Activated CD4-positive, alpha-beta T cell treated with anti-CD3 and anti-CD28 coated beads, Interleukin-2, Interleukin-4, amounts not matched to agents 100 ng/mL and 50 ng/mL, durations not matched to agents 16 hours and 8 hours (primary cell): ENCODE results near the gene MYO1G.

Source experiments
- DNase-seq: peaks from one replicate; pipeline ENCODE4 v3.0.0-alpha.2; 2020; ENCODE audit warnings: low spot score

MYO1G gene

DNA sequence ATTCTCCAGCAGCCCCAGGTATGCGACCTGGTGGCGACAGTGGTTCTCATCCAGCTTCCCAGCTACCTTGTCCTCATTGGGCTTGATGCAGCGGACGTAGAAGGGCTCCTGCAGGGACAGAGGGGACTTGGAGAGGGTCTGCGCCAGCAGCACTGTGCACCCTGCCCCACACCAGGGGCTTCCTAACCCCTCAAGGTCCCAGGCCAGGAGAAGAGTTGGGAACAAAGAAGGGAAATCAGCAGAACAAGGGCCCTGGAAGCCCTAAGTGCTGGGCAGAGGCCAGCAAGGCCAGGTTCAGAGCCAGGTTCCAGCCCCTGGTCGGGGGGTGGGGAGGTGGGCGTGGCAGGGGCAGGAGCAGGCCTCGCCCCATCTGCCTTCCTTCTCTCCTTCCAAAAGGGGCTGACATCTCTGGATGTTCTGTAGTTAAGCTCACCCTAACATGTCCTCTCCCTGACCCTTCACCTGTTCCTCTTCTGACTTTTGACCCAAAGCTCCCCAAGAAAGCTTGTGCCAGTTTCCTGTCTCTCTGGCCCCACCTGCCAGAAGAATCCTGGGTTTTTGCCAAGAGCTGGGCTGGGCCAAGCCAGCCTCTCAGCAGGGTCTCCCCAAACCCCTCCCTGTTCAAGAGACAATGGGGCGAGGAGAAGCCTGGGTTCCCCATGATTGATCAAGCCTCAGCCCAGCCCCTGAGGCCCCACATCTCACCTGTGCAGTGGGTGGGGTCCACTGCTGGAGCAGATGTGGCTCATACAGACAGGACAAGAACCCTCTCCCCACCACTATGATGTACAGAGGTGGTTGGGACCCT lies 11.9 kb downstream of the MYO1G start:
- no peak for DNase-seq

DNA sequence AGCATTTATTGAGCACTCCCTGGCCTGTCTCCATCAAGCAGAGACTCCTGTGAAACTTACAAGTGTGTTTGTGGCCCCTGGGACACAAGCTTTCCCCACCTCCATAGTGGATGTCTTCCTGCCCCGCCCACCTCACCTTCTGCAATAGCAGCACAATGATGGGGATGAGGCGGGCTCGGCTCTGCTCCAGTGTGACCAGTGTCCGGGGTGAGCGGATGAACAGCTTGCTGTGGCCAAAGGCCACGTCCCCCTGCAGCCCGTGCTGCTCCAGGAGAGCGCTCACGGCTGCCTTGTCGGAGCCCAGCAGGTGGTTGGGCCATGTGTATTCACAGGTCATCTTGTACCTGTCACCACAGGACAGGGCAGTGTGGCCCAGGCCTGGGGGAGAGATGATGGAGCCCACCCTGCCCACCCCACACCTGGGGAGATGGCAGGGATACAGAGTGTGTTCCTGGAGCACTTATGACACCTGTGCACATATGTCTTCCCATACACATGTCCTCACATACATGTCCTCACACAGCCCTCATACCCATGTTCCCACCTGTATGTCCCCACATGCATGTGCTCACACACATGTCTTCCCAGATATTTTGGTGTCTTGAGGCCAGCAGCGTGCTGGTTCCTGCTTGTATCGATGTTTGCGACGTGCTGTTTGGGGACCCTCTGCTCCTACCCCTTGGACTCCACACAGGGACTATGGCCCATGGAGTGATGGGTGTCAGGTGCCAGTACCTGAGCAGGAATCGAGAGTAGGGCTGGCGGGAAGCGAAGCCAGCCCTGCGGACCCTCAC lies 12.7 kb downstream of the MYO1G start:
- no peak for DNase-seq

DNA sequence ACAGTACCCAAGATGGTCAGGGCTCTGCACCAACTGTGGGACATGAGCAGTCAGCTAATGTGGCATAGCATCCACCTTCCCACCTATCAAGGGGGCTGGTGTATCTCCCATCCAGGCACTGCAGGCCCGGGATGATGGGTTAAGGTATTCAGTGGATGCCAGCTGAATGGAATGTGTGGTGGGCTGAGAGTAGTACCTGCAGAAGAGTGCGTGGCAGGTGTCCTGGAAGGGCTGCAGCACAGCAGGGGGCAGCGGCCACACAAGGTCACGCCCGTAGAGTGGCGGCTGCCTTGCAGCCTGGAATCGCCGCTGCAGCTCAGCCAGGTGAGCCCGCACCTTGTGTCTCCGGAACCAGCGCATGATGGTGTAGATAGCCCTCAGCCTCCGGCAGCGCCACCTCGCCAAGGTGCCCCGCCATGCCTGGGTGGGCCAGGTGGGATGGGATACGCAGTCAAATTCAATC lies 13.3 kb downstream of the MYO1G start:
- DNase-seq = no peak

DNA sequence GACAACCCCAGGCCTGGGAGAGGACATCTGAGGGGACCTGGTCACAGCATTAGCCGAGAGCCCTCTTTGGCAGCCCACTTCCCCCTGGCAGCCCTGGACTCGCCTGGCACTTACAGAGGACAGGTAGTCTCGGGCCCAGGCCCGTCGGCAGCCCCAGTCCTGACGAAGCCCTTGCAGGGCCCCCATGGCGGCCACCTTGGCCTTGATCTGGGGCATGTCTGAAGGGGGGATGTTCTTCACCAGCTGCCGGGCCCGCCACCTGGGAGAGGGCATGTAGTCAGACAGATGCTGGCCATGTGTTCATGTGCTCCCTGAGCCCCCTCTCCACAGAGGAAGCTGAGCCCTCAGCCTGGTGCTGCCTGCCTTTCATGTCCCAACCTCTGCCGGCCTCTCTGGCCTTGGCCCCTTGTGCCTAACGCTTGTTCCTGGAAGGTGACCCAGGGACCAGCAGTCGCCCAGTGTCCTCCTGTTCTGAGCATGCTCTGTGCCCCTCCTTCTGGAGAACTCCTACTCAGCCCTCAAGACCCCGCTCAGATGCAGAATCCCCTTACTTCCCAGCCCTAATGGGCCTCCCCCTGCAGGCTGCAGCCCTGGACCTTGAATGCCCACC lies 13.9 kb downstream of the MYO1G start:
- DNase-seq = no peak

DNA sequence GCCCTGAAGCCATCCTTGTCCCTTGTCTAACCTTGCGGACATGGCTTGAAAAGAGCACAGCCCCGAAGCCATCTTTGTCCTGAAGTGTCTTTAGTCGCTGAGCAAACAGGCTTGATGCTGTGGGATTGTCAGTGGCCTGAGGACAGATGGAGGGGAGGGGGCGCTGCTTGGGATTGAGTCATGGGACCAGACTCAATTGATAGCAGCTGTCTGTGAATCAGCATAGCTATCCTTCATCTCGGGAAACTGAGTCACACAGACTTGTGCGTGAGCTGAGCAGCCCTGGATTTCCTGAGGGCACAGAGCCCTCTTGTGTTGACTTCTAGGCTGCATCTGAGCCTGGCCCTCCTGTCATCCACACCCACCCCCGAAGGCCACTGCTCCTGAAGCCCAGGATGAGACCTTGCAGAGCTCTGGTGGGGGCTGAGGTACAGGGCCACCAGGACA lies 14.4 kb downstream of the MYO1G start:
- DNase-seq = no peak

DNA sequence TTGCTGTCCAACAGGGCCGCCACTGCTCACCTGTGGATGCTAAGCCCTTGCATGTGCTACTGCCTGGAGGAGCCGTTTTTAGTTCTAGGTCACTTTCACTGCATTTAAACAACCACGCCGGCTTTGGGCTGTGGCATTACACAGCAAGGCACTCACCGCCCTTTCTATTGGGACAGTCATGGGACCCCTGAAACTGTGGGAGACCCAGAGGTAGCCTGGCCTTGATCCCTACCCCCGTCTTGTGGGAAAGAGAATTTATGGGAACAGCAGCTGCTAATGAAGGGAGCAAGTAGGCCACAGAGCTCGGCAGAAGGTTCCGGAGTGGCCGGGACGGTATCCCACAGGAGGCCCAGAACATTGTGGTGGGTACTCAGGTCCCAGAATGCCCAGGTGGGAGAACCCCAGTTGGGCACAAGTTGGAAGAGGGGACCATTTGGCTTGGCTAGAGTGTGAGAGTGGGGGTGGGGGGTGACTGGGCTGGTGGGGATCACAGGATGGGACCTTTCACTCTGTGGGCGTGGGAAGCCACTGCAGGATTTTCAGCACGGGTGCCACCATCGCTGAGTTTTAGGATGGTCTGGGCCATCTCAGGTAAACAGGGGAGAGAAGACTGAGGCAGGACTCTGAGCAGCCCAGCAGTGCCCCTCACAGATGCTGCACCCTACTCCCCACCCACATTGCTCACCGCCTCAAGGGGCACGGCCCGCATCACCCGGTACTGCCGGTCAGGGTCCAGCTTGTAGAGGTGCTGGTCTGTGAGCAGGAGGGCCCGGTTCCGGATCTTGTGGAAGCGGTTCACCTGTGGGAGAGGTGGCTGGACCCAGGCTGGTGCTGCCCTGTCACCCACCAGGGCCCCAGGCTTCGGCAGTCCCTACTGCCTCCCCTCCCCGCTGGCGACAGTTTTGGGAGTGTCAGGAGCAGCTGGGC lies 15.2 kb downstream of the MYO1G start:
- no peak for DNase-seq

DNA sequence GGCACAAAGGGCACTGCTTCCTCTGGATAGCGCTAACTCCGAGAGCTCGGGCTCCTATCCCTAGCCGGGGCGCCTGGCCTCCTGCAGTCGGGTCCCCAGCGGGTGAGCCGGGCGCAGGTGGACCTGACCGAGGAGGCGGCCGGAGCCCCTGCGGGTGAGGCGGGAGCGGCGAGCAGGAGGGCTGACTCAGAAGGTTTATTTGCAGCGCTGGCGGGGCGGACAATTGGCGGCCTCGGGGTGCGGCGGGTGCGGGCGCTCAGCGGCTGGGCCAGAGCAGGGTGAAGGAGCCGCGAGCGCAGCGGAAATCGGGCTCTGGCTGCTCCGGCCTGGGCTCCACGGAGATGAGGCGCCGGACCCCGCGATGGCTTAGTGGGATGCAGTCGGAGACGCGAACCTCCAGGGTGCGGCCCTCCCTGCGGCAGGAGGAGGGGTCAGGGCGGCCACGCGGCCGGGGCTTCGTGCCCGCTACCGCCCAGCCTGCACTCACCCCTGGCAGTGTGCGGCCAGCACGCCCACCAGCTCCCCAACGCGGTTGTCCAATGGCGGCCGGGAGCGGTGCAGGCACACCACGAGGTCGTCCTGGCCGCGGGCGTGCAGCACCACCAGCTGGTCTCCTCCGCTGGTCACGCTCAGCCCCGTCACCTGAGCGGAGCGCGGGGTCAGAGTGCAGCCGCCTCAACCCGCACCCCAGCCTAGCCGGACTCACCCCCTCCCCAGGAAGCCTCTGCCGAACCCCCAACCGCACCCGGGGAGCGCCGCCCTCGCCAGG lies 16.1 kb downstream of the MYO1G start:
- DNase-seq = no peak

DNA sequence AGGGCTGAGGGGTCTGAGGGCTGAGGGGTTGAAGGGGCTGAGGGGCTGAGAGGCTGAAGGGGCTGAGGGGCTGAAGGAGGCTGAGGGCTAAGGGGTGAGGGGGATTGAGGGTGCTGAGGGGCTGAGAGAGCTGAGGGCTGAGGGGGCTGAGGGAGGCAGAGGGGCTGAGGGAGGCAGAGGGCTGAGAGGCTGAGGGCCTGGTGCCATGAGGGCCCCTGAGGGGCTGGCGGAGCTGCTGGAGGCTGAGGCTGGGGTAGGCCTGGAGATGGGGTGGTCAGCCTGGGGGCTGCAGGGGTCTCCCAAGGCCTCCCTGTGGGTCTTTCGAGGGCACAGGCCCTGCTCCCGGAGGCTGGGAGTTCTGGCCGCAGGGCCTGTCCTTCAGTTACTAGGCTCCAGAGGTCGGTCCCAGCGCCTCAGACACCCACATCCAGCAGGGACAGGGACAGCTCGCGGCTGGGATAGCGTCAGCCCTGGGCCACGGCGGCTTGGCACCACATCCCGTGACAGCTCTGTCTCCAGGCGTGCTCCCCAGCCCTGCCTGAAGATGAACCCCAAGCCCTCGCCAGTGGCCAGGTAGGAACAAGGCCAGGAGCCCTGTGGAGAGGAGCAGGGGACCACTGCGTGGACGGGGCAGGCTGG lies 16.9 kb downstream of the MYO1G start:
- no peak for DNase-seq

DNA sequence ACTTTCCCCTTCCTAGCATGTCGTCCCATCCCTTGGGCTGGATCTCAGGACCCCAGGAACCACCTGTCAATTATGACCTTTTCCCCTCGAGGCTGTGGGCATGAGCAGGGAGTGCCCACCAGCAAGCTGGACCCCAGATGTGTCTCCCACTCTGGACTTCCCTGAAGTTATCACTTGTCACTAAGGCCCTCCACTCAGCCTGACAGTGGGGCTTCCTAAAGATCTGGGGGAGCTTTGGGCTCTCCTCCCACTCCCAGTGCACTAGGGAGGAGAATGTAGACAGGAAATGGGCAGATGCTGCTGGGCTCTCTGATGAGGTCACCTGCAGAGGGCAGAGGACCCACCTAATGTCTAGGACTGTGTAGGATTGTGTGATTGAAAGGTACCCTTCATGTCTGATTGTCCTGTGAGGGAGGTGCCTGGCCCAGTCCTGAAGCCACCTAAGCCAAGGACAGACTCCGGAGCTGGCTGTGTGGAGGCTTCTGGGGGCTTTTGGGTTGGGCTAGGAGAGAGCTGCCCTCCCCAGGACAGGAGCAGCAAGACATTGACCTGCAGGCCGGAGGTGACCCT lies 18.7 kb downstream of the MYO1G start:
- no peak for DNase-seq

DNA sequence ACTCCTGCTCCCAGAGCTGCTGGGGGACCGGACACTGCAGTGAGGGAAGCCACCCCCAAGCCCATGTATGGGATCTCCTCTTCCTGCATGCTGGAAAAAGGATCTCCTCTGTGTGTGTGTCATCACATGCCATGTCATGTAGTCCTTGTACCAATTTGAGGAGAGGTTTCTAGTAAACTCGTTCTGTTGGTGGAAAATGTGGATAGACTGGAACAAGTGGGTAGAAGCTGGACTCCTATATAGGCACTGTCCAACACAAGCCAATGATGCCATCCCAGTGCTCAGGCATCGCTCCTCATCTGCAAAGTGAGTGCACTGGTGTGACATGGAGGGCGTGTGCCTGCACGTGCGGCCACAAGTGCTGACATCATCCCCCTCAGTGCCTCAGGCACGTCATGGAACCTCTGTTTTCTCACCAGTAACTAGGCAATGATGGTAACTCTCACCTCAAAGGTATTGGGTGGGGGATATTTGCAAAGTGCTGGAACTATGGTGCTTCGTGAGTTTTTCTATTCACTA lies 19.3 kb downstream of the MYO1G start:
- no peak for DNase-seq

DNA sequence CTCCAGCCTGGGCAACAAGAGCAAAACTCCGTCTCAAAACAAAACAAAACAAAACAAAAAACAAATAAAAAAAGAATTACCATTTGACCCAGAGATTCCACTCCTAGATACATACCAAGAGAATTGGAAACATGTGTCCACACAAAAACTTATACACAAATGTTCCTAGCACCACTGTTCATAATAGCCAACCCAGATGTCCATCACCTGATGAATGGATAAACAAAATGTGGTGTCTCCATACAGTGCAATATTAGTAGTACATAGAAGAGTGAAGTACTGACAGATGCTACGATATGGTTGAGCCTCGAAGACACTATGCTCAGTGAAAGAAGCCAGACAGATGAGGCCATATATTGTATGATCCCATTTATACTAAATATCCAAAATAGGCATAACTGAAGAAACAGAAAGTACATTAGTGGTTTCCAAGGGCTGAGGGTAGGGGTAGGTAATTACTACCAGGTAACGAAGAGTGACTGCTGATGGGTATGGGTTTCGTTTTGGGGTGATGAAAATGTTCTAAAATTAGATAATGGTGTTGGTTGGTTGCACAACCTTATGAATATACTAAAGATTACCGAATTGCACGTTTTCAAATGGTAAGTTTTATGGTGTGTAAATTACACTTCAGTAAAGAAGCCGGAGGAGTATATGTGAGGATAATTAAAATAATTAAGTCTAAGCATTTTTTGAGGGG lies 20.0 kb downstream of the MYO1G start:
- no peak for DNase-seq

DNA sequence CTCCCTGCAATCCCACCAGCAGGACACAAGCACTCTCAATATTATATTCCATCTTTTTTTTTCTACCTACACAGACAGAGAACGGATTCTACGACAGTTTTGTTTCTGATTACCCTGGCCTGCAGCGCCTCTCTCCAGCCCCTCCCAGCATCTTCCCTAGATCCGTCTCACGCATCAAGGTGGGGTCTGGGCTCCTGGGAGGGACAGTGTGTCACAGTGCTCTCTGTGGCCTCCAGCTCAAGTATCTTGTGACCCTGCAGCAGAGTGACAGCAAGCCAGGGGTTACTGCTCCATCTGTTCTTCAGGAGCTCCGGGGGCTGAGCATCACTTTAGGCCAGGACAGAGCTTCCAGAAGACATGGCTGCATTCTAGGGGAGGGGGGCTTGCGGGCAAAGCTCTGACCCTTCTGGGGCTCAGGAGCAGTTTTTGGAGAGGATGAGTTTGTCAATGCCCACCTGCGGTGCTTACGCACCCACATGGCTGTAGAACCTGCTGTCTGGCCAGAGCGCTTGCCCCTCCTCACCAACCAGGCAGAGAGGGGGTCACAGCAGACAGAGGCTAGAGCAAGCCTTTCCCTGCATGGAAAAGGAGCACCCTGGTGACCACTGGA lies 22.6 kb downstream of the MYO1G start:
- no peak for DNase-seq

DNA sequence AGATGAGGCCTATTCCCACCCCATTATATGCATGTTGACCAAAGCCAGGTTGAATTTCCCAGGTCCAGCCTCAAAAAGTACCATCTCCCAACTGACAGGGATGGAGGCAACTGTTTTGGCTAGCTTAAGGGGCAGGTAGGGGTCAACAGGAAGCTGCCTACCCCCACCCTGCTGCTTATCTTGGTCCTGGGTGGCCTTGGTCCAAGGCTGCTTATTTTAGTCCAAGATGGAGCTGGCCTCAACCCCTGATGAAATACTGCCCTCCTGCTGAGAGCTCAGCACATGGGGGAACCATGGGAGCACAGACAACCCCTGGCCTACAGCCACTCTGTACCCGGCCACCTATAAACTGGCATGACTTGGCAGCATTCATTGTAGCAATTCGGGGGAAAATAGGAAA lies 23.1 kb downstream of the MYO1G start:
- no peak for DNase-seq

DNA sequence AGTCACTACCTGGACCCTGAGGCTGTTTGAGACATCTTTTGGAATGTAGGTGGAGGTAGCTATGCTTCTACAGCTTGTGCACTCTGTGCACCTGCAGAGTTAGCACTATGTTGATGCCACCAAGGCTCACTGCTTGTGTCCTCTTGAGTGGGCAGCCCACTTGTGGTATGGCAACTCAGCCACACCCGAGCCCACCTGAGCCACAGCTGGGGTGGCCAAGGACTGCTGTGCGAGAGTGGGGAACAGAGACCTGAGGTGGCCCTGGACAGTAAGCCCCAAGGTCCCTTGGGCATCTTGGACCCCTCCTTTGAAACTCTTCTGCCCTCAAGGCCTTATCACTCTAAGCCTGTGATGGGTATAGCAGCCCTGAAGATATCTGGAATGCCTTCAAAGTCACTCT lies 25.7 kb downstream of the MYO1G start:
- DNase-seq = no peak

DNA sequence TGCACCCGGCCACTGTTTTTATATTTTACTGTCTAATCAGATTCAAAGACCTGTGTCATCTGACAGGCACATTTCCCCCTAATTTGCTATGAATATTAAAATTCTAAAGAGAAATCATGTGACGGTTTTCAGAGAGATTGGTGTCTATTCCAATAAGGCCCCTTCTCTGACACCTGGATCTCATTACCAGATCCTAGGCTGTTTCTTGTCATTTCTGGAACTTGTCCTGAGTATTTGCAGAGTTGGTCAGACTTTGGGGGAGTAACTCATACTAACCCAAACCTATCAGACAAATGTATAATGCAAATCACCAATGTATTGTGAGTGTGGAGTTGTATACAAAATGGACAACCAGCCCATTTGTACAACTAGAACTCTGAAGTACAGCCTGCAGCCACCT lies 29.5 kb downstream of the MYO1G start:
- no peak for DNase-seq

DNA sequence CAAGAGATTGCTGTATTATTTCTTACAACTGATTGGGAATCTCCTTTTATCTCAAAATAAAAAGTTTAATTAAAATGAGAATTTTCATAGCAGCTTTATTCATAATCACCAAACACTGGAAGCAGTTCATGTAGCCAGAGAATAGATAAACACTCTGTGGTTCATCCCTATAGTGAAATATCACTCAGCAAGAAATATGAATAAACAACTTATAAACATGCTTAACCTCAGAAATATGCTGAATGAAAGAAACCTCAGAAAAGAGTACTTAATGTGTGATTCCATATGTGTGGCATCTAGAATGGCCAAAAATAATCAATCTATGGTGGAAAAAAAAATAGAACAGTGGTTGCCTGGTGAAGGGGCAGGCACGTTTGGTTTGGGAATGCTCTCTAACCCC lies 33.3 kb downstream of the MYO1G start:
- DNase-seq = no peak

DNA sequence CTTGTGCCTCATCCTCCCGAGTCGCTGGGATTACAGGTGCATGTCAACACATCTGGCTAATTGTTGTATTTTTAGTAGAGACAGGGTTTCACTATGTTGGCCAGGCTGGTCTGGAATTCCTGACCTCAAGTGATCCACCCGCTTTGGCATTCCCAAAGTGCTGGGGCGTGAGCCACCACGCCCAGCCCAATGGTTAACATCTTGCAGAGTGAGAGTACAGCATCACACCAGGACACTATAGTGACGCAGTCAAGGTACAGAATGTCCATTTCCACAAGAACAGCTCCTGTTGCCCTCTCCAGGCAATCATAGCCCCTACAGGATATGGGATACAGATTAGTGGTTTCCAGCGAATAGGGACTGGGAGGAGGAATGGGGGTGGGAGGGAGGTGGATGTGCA lies 34.0 kb downstream of the MYO1G start:
- DNase-seq = no peak

DNA sequence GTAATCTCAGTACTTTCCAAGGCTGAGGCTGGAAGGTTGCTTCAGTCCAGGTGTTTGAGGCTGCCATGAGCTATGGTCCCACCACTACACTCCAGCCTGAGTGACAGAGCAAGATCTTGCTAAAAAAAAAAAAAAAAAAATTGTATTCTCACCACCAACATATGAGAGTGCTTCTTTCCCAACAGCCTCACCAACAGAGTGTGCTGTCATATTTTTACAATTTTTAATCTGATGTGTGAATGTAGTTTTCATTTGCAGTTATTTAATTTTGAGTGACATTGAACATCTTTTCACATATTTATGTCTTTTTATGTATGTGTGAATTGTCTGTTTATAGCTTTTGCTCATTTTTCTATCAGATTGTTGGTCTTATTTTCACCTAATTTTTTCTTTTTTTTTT lies 35.2 kb downstream of the MYO1G start:
- no peak for DNase-seq

DNA sequence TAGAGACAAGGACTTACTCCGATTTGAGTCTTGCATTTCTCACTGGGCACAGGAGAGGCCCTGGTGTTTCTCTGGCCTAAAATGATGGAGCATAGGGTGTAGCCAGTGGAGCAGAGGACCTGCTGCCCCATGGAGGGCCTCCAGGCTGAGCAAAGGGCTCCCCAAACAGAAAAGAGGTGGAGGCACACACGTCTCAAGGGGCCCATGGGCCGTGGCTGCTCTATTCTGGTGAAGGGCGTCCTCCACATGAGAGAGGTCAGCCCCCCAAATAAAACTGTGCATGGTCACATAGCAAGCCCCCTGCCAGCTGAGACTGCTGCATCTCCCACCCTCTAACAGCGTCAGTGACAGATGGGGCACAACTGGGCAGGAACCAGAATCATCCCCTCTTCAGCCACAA lies 41.4 kb downstream of the MYO1G start:
- DNase-seq = no peak
